Prostate gland (tissue), 2 donors: ENCODE results near the gene SPATA24. TPM values are rescaled to one million over a fixed set of nuclear protein-coding genes. Genes with fewer than 3 reads are reported as not detected.
A peak's percentile ranks its signal among the peaks of the same experiment; 100 is the strongest.
"Not testable (repeated sequence)": the region's sequence is repeated elsewhere in the genome, so short reads cannot be mapped to it uniquely, and the experiment has no call there.

Experiments
- DNase-seq: peaks from one replicate; pipeline ENCODE4 v3.0.0-alpha.2; 2019; ENCODE audit warnings: low spot score
- H3K27ac ChIP-seq, 2 donors: fragments of 200-600 bp; sonication (generic); 2 replicates each; pipeline ENCODE4 v1.5.1; 2017 to 2019
- H3K27me3 ChIP-seq: fragments of 200-600 bp; sonication (generic); replicated peaks from 2 replicates; pipeline ENCODE4 v1.5.1; 2019; ENCODE audit not compliant: insufficient read depth
- H3K36me3 ChIP-seq, 2 donors: fragments of 200-600 bp; sonication (generic); 1 replicate in 1 of 2; 2 replicates in 1 of 2; pipeline versions ENCODE4 v1.5.1 to v1.8.1; 2017 to 2019
- H3K4me1 ChIP-seq: fragments of 200-600 bp; sonication (generic); replicated peaks from 2 replicates; pipeline ENCODE4 v1.5.1; 2019
- H3K4me3 ChIP-seq, 2 donors: fragments of 200-600 bp; sonication (generic); 2 replicates each; pipeline ENCODE4 v1.5.1; 2017 to 2019
- H3K9me3 ChIP-seq: fragments of 200-600 bp; sonication (generic); 2 replicates; pipeline ENCODE4 v1.5.1; 2017
- POLR2A ChIP-seq: fragments of 450-650 bp; IDR thresholded peaks from one replicate; pipeline ENCODE4 v1.6.1; 2016; ENCODE audit warnings: antibody characterized with exemption, mild to moderate bottlenecking
- POLR2AphosphoS5 ChIP-seq: sonication (generic); formaldehyde crosslinking; IDR thresholded peaks from one replicate; pipeline ENCODE4 v1.6.1; 2017; ENCODE audit warnings: antibody characterized with exemption
- WGBS: methylation state at CpG from one replicate; pipeline ENCODE4 v1.1.5; 2018; 5-methylcytosine and 5-hydroxymethylcytosine counted together
- intact Hi-C: fragments of 100-400 bp; cut with DNase I; formaldehyde crosslinking; loops from one replicate; pipeline ENCODE4 v1.14.2; 2022
- total RNA-seq, 2 donors: library from RNA; depleted of rRNA; stranded (reverse); fragments of >200 nt; gene quantifications; one replicate each; pipeline ENCODE4 v1.1.0, GENCODE V29; 2016
- TF ChIP-seq, protein P1 (sequence below), 4 experiments: fragments of 200-600 bp in 2 of 4; fragments of 450-650 bp in 2 of 4; sonication (generic) in 2 of 4; IDR thresholded peaks; 1 replicate in 3 of 4; 2 replicates in 1 of 4; pipeline ENCODE4 v1.5.1; 2016 to 2019; ENCODE audit warnings: antibody characterized with exemption in 4 of 4, mild to moderate bottlenecking in 2 of 4, moderate library complexity in 2 of 4

The SPATA24 gene
- total RNA-seq, 2 donors from 2014 or later, result 4.4 to 27.3 TPM

DNA sequence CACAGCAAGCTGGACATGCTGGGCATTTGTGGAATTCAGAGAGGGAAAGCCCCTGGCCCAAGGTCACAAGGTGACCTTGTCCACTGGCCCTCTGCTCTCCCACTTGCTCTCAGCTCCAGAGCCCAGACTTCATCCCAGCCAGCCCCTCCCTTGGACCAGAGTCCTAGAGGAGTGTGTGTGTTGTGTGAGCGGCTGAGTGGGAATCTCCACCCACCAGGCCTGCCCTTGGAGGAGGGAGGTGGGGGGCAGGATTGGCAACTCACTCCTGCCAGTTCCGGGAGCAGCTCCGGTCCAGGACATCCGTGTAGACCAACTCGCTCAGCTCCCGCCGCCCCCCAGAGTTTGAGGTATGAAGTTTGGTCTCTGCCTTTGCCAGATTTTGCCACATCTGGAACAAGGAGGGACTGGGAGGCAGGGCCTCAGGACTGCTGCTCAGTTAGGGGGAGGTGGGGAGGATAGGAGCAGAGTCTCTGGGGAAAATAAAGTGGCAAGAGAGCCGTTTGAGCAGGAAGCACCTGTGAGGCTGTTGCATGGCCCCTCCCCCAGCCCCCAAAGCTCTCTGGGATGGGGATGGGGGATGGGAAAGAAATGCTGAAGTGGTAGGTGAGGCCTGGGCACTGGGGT is 15.6 kb downstream of the SPATA24 start:
- H3K36me3 ChIP-seq, result no peaks in the 10 kb centered on the region
- DNase-seq, result peak; percentile 77
- H3K9me3 ChIP-seq, result no peaks in the 10 kb centered on the region
- peak overlapping the region; percentile 13 to 36 for H3K4me3 ChIP-seq
- intact Hi-C loops, result no loop called here
- TF ChIP-seq POLR2AphosphoS5 (peak; percentile 63), POLR2A (no peak)
- TF ChIP-seq, protein P1, sequence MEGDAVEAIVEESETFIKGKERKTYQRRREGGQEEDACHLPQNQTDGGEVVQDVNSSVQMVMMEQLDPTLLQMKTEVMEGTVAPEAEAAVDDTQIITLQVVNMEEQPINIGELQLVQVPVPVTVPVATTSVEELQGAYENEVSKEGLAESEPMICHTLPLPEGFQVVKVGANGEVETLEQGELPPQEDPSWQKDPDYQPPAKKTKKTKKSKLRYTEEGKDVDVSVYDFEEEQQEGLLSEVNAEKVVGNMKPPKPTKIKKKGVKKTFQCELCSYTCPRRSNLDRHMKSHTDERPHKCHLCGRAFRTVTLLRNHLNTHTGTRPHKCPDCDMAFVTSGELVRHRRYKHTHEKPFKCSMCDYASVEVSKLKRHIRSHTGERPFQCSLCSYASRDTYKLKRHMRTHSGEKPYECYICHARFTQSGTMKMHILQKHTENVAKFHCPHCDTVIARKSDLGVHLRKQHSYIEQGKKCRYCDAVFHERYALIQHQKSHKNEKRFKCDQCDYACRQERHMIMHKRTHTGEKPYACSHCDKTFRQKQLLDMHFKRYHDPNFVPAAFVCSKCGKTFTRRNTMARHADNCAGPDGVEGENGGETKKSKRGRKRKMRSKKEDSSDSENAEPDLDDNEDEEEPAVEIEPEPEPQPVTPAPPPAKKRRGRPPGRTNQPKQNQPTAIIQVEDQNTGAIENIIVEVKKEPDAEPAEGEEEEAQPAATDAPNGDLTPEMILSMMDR (IDR thresholded peaks at IDR 0.05), result peak in 1 of 4 experiments; percentile 22
- peak overlapping the region; percentile 67 to 83 for H3K27ac ChIP-seq
- WGBS, result 13% methylated on average over 8 of the region's 8 CpGs
- no peaks in the 10 kb centered on the region for H3K27me3 ChIP-seq
- H3K4me1 ChIP-seq, result peaks cover 44% of the 10 kb centered on the region

DNA sequence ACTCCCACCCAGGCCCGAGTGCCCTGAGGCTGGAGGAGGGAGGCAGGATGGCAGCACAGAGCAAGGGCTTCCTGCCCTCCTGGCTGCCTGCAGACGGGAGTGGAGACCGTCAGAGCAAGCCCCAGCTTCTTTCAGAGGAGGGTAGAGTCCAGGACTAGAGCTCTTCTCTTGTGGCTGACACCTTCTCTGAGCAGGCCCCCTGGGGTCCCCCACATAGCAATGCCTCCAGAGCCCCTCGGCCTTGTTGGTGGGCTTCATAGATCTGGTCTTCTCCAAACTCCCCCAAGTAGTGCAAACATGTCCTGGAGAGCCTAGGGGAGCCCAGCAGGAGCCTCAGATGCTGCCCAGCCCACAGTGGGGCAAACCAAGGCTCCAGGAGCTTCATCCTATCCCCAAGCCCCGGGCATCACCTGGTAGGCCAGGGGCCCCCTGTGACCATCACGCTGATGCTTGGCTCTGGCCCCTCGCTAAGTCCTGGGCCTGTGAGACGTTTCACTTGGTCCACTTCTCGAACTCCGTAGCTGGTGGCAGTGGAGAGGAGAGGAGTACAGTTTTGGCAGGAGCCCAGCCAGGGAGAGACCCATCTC is 16.2 kb downstream of the SPATA24 start:
- Histone ChIP-seq H3K9me3 (no peaks in the 10 kb centered on the region), H3K36me3 (no peaks in the 10 kb centered on the region), H3K4me3 (peak overlapping the region in 1 of 2 donors; percentile 36), H3K4me1 (peaks cover 38% of the 10 kb centered on the region), H3K27ac (peak overlapping the region; percentile 67 to 83), H3K27me3 (no peaks in the 10 kb centered on the region)
- intact Hi-C loops, result no loop called here
- no peak for DNase-seq
- TF ChIP-seq POLR2AphosphoS5 (no peak), POLR2A (no peak)
- TF ChIP-seq, protein P1 (IDR thresholded peaks at IDR 0.05), result no peak
- WGBS, result 69% methylated on average over 10 of the region's 10 CpGs

DNA sequence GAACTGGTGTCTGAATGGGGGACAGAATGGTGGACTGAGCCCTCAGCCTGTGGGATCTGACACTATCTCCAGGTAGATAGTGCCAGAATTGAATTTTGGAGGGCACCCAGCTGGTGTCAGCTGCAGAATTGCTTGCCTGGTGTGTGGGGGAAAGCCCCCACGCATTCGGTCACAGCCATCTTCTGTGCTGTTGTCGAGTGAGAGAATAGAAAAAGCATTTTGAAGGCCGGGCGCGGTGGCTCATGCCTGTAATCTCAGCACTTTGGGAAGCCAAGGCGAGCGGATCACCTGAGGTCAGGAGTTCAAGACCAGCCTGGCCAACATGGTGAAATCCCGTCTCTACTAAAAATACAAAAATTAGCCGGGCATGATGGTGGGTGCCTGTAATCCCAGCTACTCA is 16.9 kb downstream of the SPATA24 start:
- H3K36me3 ChIP-seq, DNase-seq, H3K27me3 ChIP-seq, H3K27ac ChIP-seq, H3K9me3 ChIP-seq, intact Hi-C loops, H3K4me3 ChIP-seq: not testable (repeated sequence)
- WGBS, result 94% methylated on average over 10 of the region's 10 CpGs
- H3K4me1 ChIP-seq, result peaks cover 33% of the 10 kb centered on the region

DNA sequence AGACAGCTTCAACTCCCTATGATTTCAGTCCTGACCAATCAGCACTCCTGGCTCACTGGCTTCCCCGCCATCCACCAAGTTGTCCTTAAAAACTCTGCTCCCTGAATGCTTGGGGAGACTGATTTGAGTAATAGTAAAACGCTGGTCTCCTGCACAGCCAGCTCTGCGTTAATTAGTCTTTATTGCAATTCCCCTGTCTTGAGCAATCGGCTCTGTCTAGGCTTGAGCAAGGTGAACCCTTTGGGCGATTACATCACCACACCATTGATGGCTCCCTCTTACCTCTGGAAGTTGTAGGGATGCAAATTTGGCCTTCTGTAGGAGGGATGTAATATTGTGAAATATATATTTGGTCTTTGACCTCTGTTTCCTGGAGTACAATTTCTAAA is 17.8 kb downstream of the SPATA24 start:
- Histone ChIP-seq H3K36me3 (no peaks in the 10 kb centered on the region), H3K27ac (peak overlapping the region in 1 of 2 donors; percentile 79), H3K4me1 (peaks cover 32% of the 10 kb centered on the region), H3K4me3 (no peak overlapping the region), H3K9me3 (no peaks in the 10 kb centered on the region), H3K27me3 (no peaks in the 10 kb centered on the region)
- DNase-seq, result no peak
- WGBS, result 71% methylated on average over 5 of the region's 5 CpGs
- intact Hi-C loops, result no loop called here
- TF ChIP-seq, protein P1 (IDR thresholded peaks at IDR 0.05), result no peak
- TF ChIP-seq POLR2AphosphoS5 (no peak), POLR2A (no peak)

DNA sequence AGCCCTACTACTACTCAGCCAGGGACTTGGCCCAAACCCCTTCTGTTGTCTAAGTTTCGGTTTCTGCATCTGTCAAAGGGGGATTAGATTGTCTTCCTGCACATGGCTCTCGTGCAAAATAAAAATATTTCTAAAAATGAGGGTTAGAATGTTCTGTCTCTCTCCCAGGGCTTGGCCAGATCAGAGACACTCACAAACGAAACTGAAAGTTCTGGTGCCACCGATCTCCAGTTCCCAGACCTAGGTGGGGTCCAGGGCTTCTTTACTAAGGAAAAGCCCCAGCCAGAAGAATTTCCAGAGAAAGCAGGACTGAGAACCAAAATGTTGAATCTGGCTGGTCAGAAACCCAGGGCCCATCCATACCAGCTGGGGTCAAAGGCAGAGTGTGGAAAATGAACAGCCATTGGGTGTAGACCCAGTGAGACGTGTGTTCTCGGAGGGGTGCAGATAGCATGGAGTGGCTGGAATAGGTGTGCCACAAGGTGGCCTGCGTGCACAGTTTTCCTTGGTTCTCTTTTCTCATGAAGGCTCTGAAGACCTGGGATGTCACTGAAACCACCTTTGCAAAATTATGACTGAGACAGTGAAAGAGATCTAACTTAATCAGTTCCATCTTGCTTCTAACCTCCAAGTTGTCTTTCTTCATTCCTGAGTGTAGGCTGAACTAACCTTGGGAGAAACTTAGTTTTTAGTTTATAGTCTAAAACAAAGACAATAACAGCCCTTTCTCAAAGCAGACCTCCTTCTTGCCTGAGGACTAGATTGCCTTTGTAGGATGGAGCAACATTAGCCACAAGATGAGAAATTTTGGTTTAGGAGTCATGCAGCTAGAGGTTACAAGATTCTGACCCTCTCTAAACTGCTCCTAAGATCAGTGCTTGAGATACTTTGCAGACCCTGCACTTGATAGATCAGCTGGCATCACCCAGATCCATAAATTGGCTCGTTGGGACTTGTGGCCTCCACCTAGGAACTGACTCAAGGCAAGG is 18.5 kb downstream of the SPATA24 start:
- no peak for DNase-seq
- Histone ChIP-seq H3K27me3 (no peaks in the 10 kb centered on the region), H3K4me3 (peak overlapping the region in 1 of 2 donors; percentile 9), H3K36me3 (no peaks in the 10 kb centered on the region), H3K27ac (peak overlapping the region; percentile 77 to 79), H3K9me3 (no peaks in the 10 kb centered on the region), H3K4me1 (peaks cover 26% of the 10 kb centered on the region)
- TF ChIP-seq POLR2AphosphoS5 (no peak), POLR2A (no peak)
- TF ChIP-seq, protein P1 (IDR thresholded peaks at IDR 0.05), result peak in 2 of 4 experiments; percentile 29 to 32
- 52% methylated on average over 8 of the region's 8 CpGs for WGBS
- intact Hi-C loops, result no loop called here
